Aorta (tissue), 5 donors: ENCODE data around the gene BRD3. TPM values are rescaled to one million over a fixed set of nuclear protein-coding genes. Genes with fewer than 3 reads are reported as not detected.
A peak's percentile ranks its signal among the peaks of the same experiment; 100 is the strongest.
"Not testable (repeated sequence)": the region's sequence is repeated elsewhere in the genome, so short reads cannot be mapped to it uniquely, and the experiment has no call there.

ENCODE experiments used
- ATAC-seq: fragments of 200-7000 bp; cut with Tn5 transposase; one replicate; pipeline ENCODE4 v1.9.1; 2022; ENCODE audit warnings: moderate library complexity; ENCODE audit not compliant: low FRiP score
- DNase-seq, 2 donors: peaks; one replicate each; pipeline ENCODE4 v3.0.0-alpha.2; 2020
- H3K27ac ChIP-seq, 2 donors: one replicate each; pipeline ENCODE4 v1.5.1; 2013; ENCODE audit warnings: low read length in 2 of 2, mild to moderate bottlenecking in 2 of 2, moderate library complexity in 2 of 2, control low read depth in 1 of 2, inconsistent platforms in 1 of 2, low read depth in 1 of 2
- H3K27me3 ChIP-seq, 2 donors: one replicate each; pipeline ENCODE4 v1.6.1; 2013; ENCODE audit warnings: control low read depth in 1 of 2, low read length in 1 of 2, mild to moderate bottlenecking in 1 of 2, moderate library complexity in 1 of 2; ENCODE audit not compliant: insufficient read depth in 2 of 2, control insufficient read depth in 1 of 2
- H3K36me3 ChIP-seq, 2 donors: one replicate each; pipeline ENCODE4 v1.6.1; 2013; ENCODE audit warnings: control low read depth in 1 of 2, low read length in 1 of 2, mild to moderate bottlenecking in 1 of 2; ENCODE audit not compliant: insufficient read depth in 2 of 2, control insufficient read depth in 1 of 2
- H3K4me1 ChIP-seq, 2 donors: one replicate each; pipeline ENCODE4 v1.6.1; 2013; ENCODE audit warnings: low read length in 2 of 2, control low read depth in 1 of 2, mild to moderate bottlenecking in 1 of 2, moderate library complexity in 1 of 2; ENCODE audit not compliant: insufficient read depth in 2 of 2, control insufficient read depth in 1 of 2
- H3K4me3 ChIP-seq, 2 donors: one replicate each; pipeline ENCODE4 v1.5.1; 2013; ENCODE audit warnings: low read length in 2 of 2, control low read depth in 1 of 2, mild to moderate bottlenecking in 1 of 2
- H3K9me3 ChIP-seq: one replicate; pipeline ENCODE4 v1.6.1; 2013; ENCODE audit warnings: mild to moderate bottlenecking, low read length; ENCODE audit not compliant: control insufficient read depth
- WGBS, 2 donors: extraction: QIAGEN DNeasy Blood & Tissue Kit; methylation state at CpG; one replicate each; pipeline ENCODE4 v1.1.7; 2013; 5-methylcytosine and 5-hydroxymethylcytosine counted together
- intact Hi-C, 2 donors: fragments of 100-400 bp; cut with DNase I; formaldehyde crosslinking; loops; one replicate each; pipeline versions ENCODE4 v1.14.2 to v1.15.0; 2022
- polyA plus RNA-seq, 2 donors: library from polyadenylated mRNA; stranded (reverse); fragments of 200-250 nt; gene quantifications; one replicate each; pipeline ENCODE4 v1.2.3, GENCODE V29; 2013
- total RNA-seq, 2 donors: library from RNA; stranded (reverse); fragmentation: NEBNext Ultra II Directional; extraction: Animal tissue kit (Norgen Biotek cat#: 25700); gene quantifications; one replicate each; pipeline ENCODE4 v1.2.1, GENCODE V29; 2021
- donor health status: healthy with polysubstance abuse.
- donor health status: Bipolar disorder and iron deficiency.
- donor health status: DM: no; HTN: no; CAD: no.
- donor health status: DM: no; HTN: no; CAD: no.
- donor health status: DM: yes; HTN: yes; CAD: no.

Gene BRD3
- total and polyA plus RNA-seq, 4 donors: 6.6 to 38.0 (median 19.5) TPM

DNA sequence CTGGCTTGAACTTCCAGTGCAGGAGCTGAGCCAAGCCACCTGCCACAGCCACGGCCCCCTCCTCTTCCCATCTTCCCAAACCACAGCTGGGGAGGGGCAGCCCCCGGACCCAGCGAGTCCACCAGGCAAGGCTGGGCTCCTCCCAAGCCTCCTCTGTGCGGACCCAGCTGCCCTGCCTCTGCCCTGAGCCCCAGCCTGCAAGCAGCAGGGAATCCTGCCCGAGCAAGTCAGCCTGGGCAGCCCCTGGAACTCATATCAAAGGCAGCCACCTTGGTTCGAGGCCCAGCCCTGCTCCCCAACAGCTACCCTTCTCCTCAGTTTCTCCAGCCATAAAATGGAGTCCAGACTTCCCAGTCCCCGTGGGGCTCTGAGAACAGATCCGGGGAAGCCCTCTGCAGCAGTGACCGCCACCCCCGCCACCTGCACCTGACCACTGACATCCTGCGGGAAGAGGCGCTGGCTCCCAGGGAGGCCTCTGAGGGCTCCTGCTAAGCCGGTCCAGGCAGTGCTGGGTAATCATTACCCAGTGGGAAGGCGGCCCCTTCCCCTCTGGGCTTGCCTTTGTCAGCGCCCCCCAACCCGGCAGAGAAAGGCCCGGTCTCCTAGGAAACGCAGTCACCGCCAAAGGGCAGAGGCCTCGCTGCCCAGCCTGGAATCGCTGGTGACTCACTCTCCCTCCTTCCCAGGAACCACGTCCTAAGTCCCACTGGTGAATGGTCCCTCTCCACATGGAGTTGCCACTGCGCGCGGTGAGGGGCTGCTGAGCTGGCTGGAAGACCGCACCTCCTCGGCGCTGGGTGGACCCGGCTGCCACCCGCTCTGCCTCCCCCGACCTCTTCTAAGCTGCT, 77.2 kb downstream of the BRD3 start:
- Histone ChIP-seq H3K9me3 (no peaks in the 10 kb centered on the region), H3K27ac (peak overlapping the region in 1 of 2 donors; percentile 29), H3K4me1 (no peaks in the 10 kb centered on the region), H3K27me3 (no peaks in the 10 kb centered on the region), H3K4me3 (peak overlapping the region; percentile 67 to 89), H3K36me3 (no peaks in the 10 kb centered on the region)
- ATAC-seq: peak; percentile 41
- intact Hi-C loops: no loop called here
- WGBS, 2 donors: 37 to 39% methylated on average over 30 to 31 of the region's 31 CpGs
- peak; percentile 77 to 89 for DNase-seq

DNA sequence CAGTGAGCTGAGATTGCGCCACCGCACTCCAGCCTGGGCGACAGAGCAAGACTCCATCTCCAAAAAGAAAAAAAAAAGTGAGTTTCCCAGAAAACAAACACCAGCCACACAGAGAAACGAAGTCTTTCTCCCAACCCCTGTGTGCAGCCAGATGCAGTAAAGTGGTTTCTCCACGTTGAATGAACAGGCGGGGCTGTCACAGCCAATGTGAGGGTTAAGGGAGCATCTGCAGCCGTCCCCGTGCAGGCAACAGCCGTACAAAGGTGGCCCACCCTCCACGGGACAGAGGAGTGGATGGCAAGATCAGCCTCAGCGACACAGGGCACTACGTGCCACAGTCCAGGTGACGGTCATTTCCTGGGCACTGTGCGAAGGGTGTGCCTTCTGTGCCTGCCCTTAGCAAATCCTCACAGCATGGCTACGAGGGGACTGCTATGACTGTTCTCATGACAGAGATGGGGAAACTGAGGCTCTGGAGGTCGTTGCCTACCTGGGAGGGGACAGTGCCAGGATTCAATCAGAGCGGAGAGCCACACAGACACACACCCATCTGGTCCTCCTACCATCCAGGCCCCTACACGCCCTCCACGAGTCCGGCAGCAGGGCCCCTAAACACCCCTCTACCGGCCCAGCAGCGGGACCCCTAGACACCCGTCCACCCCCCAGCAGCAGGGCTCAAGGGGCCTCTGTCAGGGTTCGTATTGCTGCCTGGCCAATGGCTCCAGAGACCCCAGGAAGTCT, 78.0 kb downstream of the BRD3 start:
- Histone ChIP-seq H3K9me3 (no peaks in the 10 kb centered on the region), H3K4me1 (no peaks in the 10 kb centered on the region), H3K27me3 (no peaks in the 10 kb centered on the region), H3K4me3 (no peak overlapping the region), H3K36me3 (no peaks in the 10 kb centered on the region), H3K27ac (no peak overlapping the region)
- intact Hi-C loops: no loop called here
- DNase-seq: peak; percentile 18 to 72
- 88 to 93% methylated on average over 24 of the region's 24 CpGs for WGBS, 2 donors
- ATAC-seq: no peak

DNA sequence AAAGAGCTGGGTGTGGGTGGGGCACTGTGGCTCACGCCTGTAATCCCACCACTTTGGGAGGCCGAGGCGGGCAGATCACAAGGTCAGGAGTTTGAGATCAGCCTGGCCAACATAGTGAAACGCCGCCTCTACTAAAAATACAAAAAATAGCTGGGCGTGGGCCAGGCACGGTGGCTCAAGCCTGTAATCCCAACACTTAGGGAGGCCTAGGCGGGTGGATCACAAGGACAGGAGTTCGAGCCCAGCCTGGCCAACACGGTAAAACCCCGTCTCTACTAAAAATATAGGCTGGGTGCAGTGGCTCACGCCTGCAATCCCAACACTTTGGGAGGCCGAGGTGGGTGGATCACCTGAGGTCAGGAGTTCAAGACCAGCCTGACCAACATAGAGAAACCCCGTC, 79.1 kb downstream of the BRD3 start:
- H3K27me3 ChIP-seq, intact Hi-C loops, H3K4me3 ChIP-seq, ATAC-seq, H3K4me1 ChIP-seq, H3K9me3 ChIP-seq, H3K36me3 ChIP-seq, H3K27ac ChIP-seq: not testable (repeated sequence)
- WGBS, 2 donors: 94 to 95% methylated on average over 14 of the region's 14 CpGs
- peak; percentile 35 to 40 for DNase-seq

DNA sequence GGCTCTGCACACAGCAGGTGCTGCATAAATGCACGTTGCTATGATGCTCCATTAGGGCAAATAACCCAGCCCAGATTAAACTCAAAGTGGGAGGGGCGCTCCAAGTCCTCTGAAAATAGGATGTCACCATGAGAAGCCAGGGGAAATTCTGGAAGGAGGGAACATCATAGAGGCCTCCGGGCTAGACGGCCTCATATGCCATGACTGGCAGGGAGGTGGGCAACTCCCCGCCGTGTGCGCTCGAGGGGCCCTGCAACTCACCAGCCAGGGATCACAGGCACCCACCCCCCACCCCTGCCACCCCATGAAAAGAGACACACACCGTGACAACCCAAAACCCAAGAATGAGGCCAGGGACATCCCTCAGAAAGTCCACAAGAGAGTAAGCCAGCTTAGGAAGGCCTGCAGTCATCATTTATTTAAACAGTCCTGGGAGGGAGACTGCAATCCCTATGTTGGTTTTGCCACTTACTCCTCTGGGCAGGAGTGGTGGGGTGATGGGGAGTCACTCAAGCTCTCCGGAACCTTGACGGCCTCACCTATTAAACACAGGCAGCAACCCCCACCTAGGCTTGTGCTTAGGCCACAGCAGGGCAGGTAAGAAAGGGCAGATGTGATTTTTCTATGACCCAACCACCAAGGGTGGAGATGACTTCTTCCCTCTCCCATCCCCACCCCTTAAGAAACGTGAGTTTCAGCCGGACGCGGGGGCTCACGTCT, 79.7 kb downstream of the BRD3 start:
- Histone ChIP-seq H3K4me3 (no peak overlapping the region), H3K9me3 (no peaks in the 10 kb centered on the region), H3K27ac (no peak overlapping the region), H3K4me1 (no peaks in the 10 kb centered on the region), H3K36me3 (no peaks in the 10 kb centered on the region), H3K27me3 (no peaks in the 10 kb centered on the region)
- ATAC-seq (no peak), DNase-seq (peak; percentile 13 to 42)
- 87 to 89% methylated on average over 16 of the region's 16 CpGs for WGBS, 2 donors
- intact Hi-C loops: no loop called here

DNA sequence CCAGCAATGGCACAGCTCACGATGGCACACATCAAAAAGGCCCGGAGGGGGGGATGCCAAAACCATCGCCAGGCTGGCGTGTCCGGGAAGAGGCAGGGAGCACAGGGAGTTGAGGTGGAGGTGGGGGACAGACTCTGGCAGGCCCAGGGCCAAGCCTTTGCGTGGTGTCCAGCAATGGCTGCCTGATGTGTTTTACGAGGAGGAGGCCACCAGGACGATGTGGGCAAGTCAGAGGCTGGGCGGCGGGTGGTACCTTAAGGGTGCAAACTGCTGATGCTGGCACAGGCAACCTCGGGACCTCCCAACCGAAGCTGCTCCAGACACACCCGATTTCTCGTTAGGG, 80.4 kb downstream of the BRD3 start:
- DNase-seq: peak; percentile 29 to 55
- H3K9me3 ChIP-seq: no peaks in the 10 kb centered on the region
- ATAC-seq: no peak

DNA sequence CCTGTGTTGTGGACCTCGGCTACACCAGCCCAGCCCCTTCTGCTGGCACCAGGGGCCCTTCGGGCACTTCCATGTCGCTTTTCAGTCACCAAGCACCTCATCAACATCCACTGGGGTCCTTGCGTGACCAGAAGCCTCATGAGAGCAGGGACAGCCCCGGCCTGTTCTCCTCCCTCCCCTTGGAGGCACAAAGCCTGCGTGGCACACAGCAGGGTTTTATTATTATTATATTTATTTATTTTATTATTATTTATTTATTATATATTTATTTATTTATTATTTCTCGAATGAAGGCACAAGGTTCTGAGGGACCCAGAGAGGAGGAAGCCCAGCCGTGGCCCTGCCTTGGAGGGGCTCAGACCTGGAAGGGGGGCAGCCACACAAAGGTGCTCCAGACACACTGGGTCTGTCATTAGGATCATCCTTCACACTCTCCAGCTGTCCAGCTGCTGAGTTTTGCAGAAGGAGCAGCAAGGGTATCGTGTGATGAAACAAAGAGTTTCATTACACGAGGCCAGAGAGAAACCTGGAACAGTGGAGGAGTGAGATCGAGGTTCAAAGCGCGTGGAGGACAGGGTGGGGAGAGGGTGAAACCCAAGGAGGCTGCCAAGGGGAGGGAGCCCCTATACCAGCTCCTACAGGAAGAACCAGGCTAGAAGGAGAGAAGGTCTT, 80.9 kb downstream of the BRD3 start:
- H3K27me3 ChIP-seq: no peaks in the 10 kb centered on the region
- no peaks in the 10 kb centered on the region for H3K36me3 ChIP-seq
- H3K9me3 ChIP-seq: no peaks in the 10 kb centered on the region
- H3K4me1 ChIP-seq: no peaks in the 10 kb centered on the region
- ATAC-seq: no peak
- H3K4me3 ChIP-seq: no peak overlapping the region
- WGBS, 2 donors: 94 to 96% methylated on average over 13 of the region's 13 CpGs
- H3K27ac ChIP-seq: no peak overlapping the region
- intact Hi-C loops: no loop called here
- peak; percentile 18 to 44 for DNase-seq

More for the DNA sequence above, 80.4 kb downstream of the BRD3 start:
- 93 to 94% methylated on average over 14 of the region's 14 CpGs for WGBS, 2 donors
- H3K27me3 ChIP-seq: no peaks in the 10 kb centered on the region
- no peaks in the 10 kb centered on the region for H3K4me1 ChIP-seq
- intact Hi-C loops: no loop called here
- no peak overlapping the region for H3K27ac ChIP-seq
- H3K36me3 ChIP-seq: no peaks in the 10 kb centered on the region
- H3K4me3 ChIP-seq: no peak overlapping the region

DNA sequence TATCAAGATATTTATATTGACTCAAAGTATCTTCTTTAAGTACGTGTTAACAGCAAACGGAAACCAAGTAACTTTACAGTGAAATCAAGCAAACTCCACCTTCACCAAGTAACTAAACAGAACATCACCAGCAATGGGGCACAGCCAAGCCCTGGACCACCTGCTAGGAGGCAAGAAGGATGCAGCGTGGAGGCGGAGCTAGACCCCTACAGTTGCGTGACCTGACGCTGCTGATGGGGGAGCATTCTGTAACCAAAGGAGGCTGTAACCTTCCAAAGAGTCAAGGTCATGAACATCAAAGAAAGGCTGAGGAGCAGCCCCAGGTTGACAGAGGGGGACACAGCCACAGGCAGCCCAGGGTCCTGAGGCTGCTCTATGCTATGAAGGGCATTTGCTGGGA, 81.8 kb downstream of the BRD3 start:
- no peaks in the 10 kb centered on the region for H3K36me3 ChIP-seq
- intact Hi-C loops: no loop called here
- H3K9me3 ChIP-seq: no peaks in the 10 kb centered on the region
- H3K27ac ChIP-seq: no peak overlapping the region
- H3K4me1 ChIP-seq: no peaks in the 10 kb centered on the region
- WGBS, 2 donors: 78 to 80% methylated on average over 6 of the region's 6 CpGs
- H3K27me3 ChIP-seq: no peaks in the 10 kb centered on the region
- no peak for ATAC-seq
- no peak overlapping the region for H3K4me3 ChIP-seq
- DNase-seq: peak; percentile 9 to 63

DNA sequence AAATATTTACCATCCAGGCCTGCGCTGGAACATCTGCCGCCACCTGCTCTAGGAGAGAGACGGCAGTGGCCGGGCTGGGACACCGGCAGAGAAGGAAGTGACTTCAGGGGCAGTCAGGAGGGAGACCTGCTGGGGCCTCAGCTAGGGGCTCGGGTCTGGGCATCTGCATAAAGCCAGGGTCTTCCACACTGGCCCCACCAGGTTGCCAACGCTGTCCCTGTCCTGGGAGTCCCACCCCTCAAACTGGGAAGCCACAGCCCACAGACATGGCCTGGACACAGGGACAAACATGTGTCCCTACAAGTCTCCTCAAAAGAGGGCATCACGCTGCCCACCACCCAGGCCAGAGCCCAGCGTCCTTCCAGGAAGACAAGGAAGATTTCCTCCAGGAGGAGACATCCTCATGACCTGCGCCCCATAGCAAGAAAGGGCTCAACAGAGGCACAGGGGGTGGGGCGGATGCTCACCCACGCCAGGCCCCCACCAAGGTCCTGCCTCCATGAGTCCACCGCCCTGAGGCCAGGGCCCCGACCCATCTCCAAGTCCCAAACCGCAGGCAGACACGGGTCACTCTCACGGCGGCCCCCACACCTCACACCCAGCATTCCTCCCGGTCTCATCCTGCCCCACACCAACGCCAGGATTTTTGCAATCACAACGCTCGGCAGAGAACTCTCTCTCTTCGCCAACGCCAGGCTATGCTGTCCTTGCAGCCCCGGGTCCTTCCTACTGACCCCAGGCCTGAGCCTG, 84.7 kb downstream of the BRD3 start:
- H3K36me3 ChIP-seq: no peaks in the 10 kb centered on the region
- H3K9me3 ChIP-seq: no peaks in the 10 kb centered on the region
- H3K27ac ChIP-seq: no peak overlapping the region
- DNase-seq: peak; percentile 37 to 67
- 92 to 94% methylated on average over 22 to 25 of the region's 25 CpGs for WGBS, 2 donors
- intact Hi-C loops: no loop called here
- ATAC-seq: no peak
- H3K27me3 ChIP-seq: no peaks in the 10 kb centered on the region
- no peaks in the 10 kb centered on the region for H3K4me1 ChIP-seq
- no peak overlapping the region for H3K4me3 ChIP-seq
